ENCODE measurements around the gene CLDN25.

DNA sequence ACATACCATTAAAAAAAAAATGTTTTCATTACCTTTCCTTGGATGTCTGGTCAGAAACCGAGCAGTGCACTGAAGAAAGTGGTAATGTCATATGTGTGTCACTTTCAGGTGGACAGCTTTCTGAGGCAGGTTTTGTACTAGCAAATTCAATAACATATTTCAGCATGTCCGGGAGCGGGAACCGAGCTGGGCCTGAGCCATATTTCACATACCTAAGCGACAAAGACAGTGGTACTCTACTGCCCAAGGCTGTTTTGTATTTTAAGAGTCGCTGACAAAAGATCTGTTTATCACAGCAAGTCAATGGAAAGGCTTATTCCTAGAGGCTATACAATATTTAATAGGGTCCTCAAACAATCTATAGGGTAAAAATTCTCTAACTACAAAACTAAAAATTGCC is 38.0 kb downstream of the CLDN25 start:
- no peak for TF ChIP-seq POLR2A (IDR thresholded peaks at IDR 0.05; ENCODE audit: low read depth, low read length)
- TF ChIP-seq POLR2AphosphoS5 (IDR thresholded peaks at IDR 0.05; ENCODE audit: low read depth, low read length), result no peak
- no peak for TF ChIP-seq TAF1 (IDR thresholded peaks at IDR 0.05; ENCODE audit: low read depth, low read length)
- TF ChIP-seq SPI1 (IDR thresholded peaks at IDR 0.05; ENCODE audit: low read depth, low read length), result no peak

Measured in GM12891 (cell line).